Activated CD8-positive, alpha-beta memory T cell treated with anti-CD3 and anti-CD28 coated beads for 4 hours (primary cell): Measurements from ENCODE around the gene SHC3.
A peak's percentile ranks its signal among the peaks of the same experiment; 100 is the strongest.

Experiments used
- DNase-seq, 2 donors: peaks; one replicate each; pipeline ENCODE4 v3.0.0-alpha.2; 2020; ENCODE audit warnings: low read depth in 2 of 2

Gene SHC3

GRCh38 chr9:89000973-89001916 lies 177.4 kb downstream of the SHC3 start:
- DNase-seq, result peak; percentile 37 to 54

GRCh38 chr9:89000371-89000781 lies 178.2 kb downstream of the SHC3 start:
- no peak for DNase-seq

GRCh38 chr9:88998911-88999310 lies 179.7 kb downstream of the SHC3 start:
- no peak for DNase-seq

- DNase-seq, result no peak
Observed at GRCh38 chr9:88998503-88998902, 180.1 kb downstream of the SHC3 start.

GRCh38 chr9:88997646-88998045 lies 181.0 kb downstream of the SHC3 start:
- DNase-seq, result no peak

- no peak for DNase-seq
Observed at GRCh38 chr9:88996921-88997235, 181.7 kb downstream of the SHC3 start.

GRCh38 chr9:88996046-88996920 lies 182.3 kb downstream of the SHC3 start:
- DNase-seq, result no peak

GRCh38 chr9:88995627-88996026 lies 183.0 kb downstream of the SHC3 start:
- DNase-seq, result no peak

- no peak for DNase-seq
Observed at GRCh38 chr9:88995200-88995577, 183.4 kb downstream of the SHC3 start.

- no peak for DNase-seq
Observed at GRCh38 chr9:88994469-88995199, 184.0 kb downstream of the SHC3 start.

GRCh38 chr9:88993871-88994460 lies 184.7 kb downstream of the SHC3 start:
- no peak for DNase-seq

GRCh38 chr9:88993327-88993726 lies 185.3 kb downstream of the SHC3 start:
- no peak for DNase-seq

- no peak for DNase-seq
Observed at GRCh38 chr9:88992556-88992955, 186.1 kb downstream of the SHC3 start.

GRCh38 chr9:88991066-88992034 lies 187.3 kb downstream of the SHC3 start, which contains the start of gene S1PR3:
Gene S1PR3 (plus strand): TSS chr9:88991468. CDS start chr9:89001201, 9,733 bp downstream.
- DNase-seq, result no peak

- DNase-seq, result no peak
Observed at GRCh38 chr9:88990729-88991065, 187.9 kb downstream of the SHC3 start.

GRCh38 chr9:88990041-88990728 lies 188.4 kb downstream of the SHC3 start:
- DNase-seq, result no peak

- DNase-seq, result no peak
Observed at GRCh38 chr9:88988796-88989641, 189.6 kb downstream of the SHC3 start.

- DNase-seq, result no peak
Observed at GRCh38 chr9:88987661-88988060, 191.0 kb downstream of the SHC3 start.

- DNase-seq, result no peak
Observed at GRCh38 chr9:88986776-88987175, 191.8 kb downstream of the SHC3 start.
